GM10248 (cell line): ENCODE data around the gene TMEM108.

Source experiments
- CTCF ChIA-PET: fragments of 300-600 bp; sonication (Branson Sonifier 250); formaldehyde crosslinking; extraction: SDS; loops from one replicate; lab custom pipeline; 2021; ENCODE audit warnings: antibody characterized with exemption; lab: Yijun Ruan, JAX
- POLR2A ChIA-PET: fragments of 350-650 bp; sonication (Branson Sonifier 250); formaldehyde crosslinking; extraction: SDS; loops from one replicate; lab custom pipeline; 2020; ENCODE audit warnings: antibody characterized with exemption; lab: Yijun Ruan, JAX
- DNase-seq: peaks from one replicate; pipeline ENCODE4 v3.0.0; 2012; ENCODE audit errors: extremely low spot score
- CTCF ChIP-seq: IDR thresholded peaks from 2 replicates; pipeline ENCODE4 v1.5.1; 2012; ENCODE audit warnings: mild to moderate bottlenecking, low read depth; ENCODE audit errors: extremely low read depth, missing control alignments, control extremely low read depth

Gene TMEM108

GRCh38 chr3:133381346-133382109, 343.3 kb downstream of the TMEM108 start:
- POLR2A ChIA-PET = no interaction called here
- DNase-seq = no peak
- no peak for TF ChIP-seq CTCF
- CTCF ChIA-PET = interaction anchor here (0.8 to 4.1 kb wide), 9 partner anchors 8 to 656 kb away, joined by 3 to 33 read pairs (median 6); no protein-coding TSS in a partner anchor

GRCh38 chr3:133383175-133383574, 345.0 kb downstream of the TMEM108 start:
- DNase-seq = no peak
- POLR2A ChIA-PET = no interaction called here

GRCh38 chr3:133383741-133384140, 345.6 kb downstream of the TMEM108 start:
- POLR2A ChIA-PET = no interaction called here
- DNase-seq = no peak
- CTCF ChIA-PET = interaction anchor here (0.6 to 4.1 kb wide), 11 partner anchors 9 to 657 kb away, joined by 3 to 33 read pairs (median 4); no protein-coding TSS in a partner anchor
- no peak for TF ChIP-seq CTCF

More at GRCh38 chr3:133383175-133383574, 345.0 kb downstream of the TMEM108 start:
- TF ChIP-seq CTCF = no peak
- CTCF ChIA-PET = interaction anchor here (0.8 to 4.1 kb wide), 8 partner anchors 8 to 657 kb away, joined by 3 to 33 read pairs (median 8); no protein-coding TSS in a partner anchor

GRCh38 chr3:133384331-133385027, 346.3 kb downstream of the TMEM108 start:
- peak; percentile 64 for TF ChIP-seq CTCF
- CTCF ChIA-PET = interaction anchor here (0.6 to 4.1 kb wide), 10 partner anchors 8 to 658 kb away, joined by 3 to 33 read pairs (median 4); no protein-coding TSS in a partner anchor
- peak; percentile 61 for DNase-seq
- POLR2A ChIA-PET = no interaction called here

GRCh38 chr3:133386876-133387275, 348.7 kb downstream of the TMEM108 start:
- no peak for DNase-seq
- ChIA-PET CTCF (interaction anchor here (1.1 to 1.3 kb wide), 2 partner anchors 12 to 16 kb away, joined by 3 to 4 read pairs; no protein-coding TSS in a partner anchor), POLR2A (no interaction called here)
- TF ChIP-seq CTCF = peak; percentile 23

GRCh38 chr3:133387341-133387740, 349.1 kb downstream of the TMEM108 start:
- TF ChIP-seq CTCF = no peak
- CTCF ChIA-PET = interaction anchor here (1.3 kb wide), 1 partner anchor 12 kb away, joined by 4 read pairs; no protein-coding TSS in a partner anchor
- DNase-seq = no peak
- POLR2A ChIA-PET = no interaction called here
